HG02885 (cell line): ENCODE data around the gene H2AZ1.
A peak's percentile ranks its signal among the peaks of the same experiment; 100 is the strongest.

Source experiments
- ATAC-seq: cut with Tn5 transposase; IDR thresholded peaks from one replicate; pipeline ENCODE4 v1.9.1; 2021; ENCODE audit warnings: mild to moderate bottlenecking; ENCODE audit not compliant: unreplicated experiment, poor library complexity

Gene H2AZ1

GRCh38 chr4:99946356-99947189, 3.5 kb downstream of the H2AZ1 start, which contains the start of gene DNAJB14:
Gene DNAJB14 (minus strand): TSS chr4:99946618. CDS start chr4:99946571, 47 bp downstream.
- ATAC-seq = peak; percentile 46

- peak; percentile 1 for ATAC-seq
Observed at GRCh38 chr4:99945718-99946355, 4.2 kb downstream of the H2AZ1 start.

GRCh38 chr4:99943904-99944437, 6.1 kb downstream of the H2AZ1 start:
- no peak for ATAC-seq

- ATAC-seq = no peak
Observed at GRCh38 chr4:99938243-99938753, 11.8 kb downstream of the H2AZ1 start.

- ATAC-seq = no peak
Observed at GRCh38 chr4:99934891-99935290, 15.2 kb downstream of the H2AZ1 start.

GRCh38 chr4:99927566-99927965, 22.5 kb downstream of the H2AZ1 start:
- ATAC-seq = no peak

- ATAC-seq = no peak
Observed at GRCh38 chr4:99921174-99921573, 28.9 kb downstream of the H2AZ1 start.

- no peak for ATAC-seq
Observed at GRCh38 chr4:99918656-99919055, 31.4 kb downstream of the H2AZ1 start.

GRCh38 chr4:99917575-99917974, 32.5 kb downstream of the H2AZ1 start:
- no peak for ATAC-seq

- no peak for ATAC-seq
Observed at GRCh38 chr4:99915449-99915848, 34.6 kb downstream of the H2AZ1 start.
